Psoas muscle (tissue), 8 donors: ENCODE results near the gene ABCA1. TPM values are rescaled to one million over a fixed set of nuclear protein-coding genes. Genes with fewer than 3 reads are reported as not detected.

Experiments
- ATAC-seq, 4 donors: fragments of 200-7000 bp; cut with Tn5 transposase; one replicate each; pipeline ENCODE4 v1.9.1; 2020; ENCODE audit warnings: moderate library complexity in 3 of 4, mild to moderate bottlenecking in 2 of 4
- DNase-seq, 2 donors: peaks; one replicate each; pipeline ENCODE4 v3.0.0-alpha.2; 2020
- H3K27ac ChIP-seq: fragments of 200-600 bp; one replicate; pipeline ENCODE4 v1.8.0; 2022
- H3K27me3 ChIP-seq, 3 donors: fragments of 200-600 bp in 1 of 3; one replicate each; pipeline versions ENCODE4 v1.6.1 to v1.8.0; 2013 to 2022; ENCODE audit warnings: low read length in 2 of 3, mild to moderate bottlenecking in 2 of 3, moderate library complexity in 1 of 3; ENCODE audit not compliant: insufficient read depth in 3 of 3
- H3K36me3 ChIP-seq, 2 donors: fragments of 200-600 bp in 1 of 2; one replicate each; pipeline versions ENCODE4 v1.6.1 to v1.8.0; 2013 to 2022; ENCODE audit warnings: low read depth in 1 of 2, mild to moderate bottlenecking in 1 of 2, moderate library complexity in 1 of 2; ENCODE audit not compliant: insufficient read depth in 1 of 2
- H3K4me1 ChIP-seq: fragments of 200-600 bp; one replicate; pipeline ENCODE4 v1.8.0; 2022
- H3K4me3 ChIP-seq: fragments of 200-600 bp; one replicate; pipeline ENCODE4 v1.8.0; 2022; ENCODE audit warnings: mild to moderate bottlenecking
- H3K9me3 ChIP-seq: fragments of 200-600 bp; one replicate; pipeline ENCODE4 v1.8.0; 2022
- WGBS, 3 donors: extraction: QIAGEN DNeasy Blood & Tissue Kit; methylation state at CpG; one replicate each; pipeline versions ENCODE4 v1.1.6 to v1.1.7; 2013; 5-methylcytosine and 5-hydroxymethylcytosine counted together
- intact Hi-C, 2 donors: fragments of 100-400 bp; cut with DNase I; formaldehyde crosslinking; loops; one replicate each; pipeline versions ENCODE4 v1.11.0 to v1.14.2; 2022
- polyA plus RNA-seq, 3 donors: library from polyadenylated mRNA; stranded (reverse); fragments of 200-250 nt; gene quantifications; one replicate each; pipeline ENCODE4 v1.2.3, GENCODE V29; 2013
- total RNA-seq, 4 donors: library from RNA; stranded (reverse); fragmentation: NEBNext Ultra II Directional in 2 of 4; extraction: Animal tissue kit (Norgen Biotek cat#: 25700) in 2 of 4; gene quantifications; one replicate each; pipeline versions ENCODE4 v1.2.1 to v1.2.4, GENCODE V29; 2021 to 2023
- TF ChIP-seq, protein P1 (sequence below): fragments of 200-600 bp; IDR thresholded peaks from one replicate; pipeline ENCODE4 v1.8.0; 2022; ENCODE audit warnings: antibody characterized with exemption
- donor health status: healthy with polysubstance abuse.
- donor health status: DM: no; HTN: no; CAD: no; lungs with moderate emphysema.
- donor health status: Bipolar disorder and iron deficiency.
- donor health status: healthy.
- donor health status: DM: yes; HTN: yes; CAD: no.
- donor health status: DM: no; HTN: no; CAD: no.
- donor health status: DM: no; HTN: no; CAD: no.
- donor health status: DM: yes; HTN: yes; CAD: no.

The ABCA1 gene
- total and polyA plus RNA-seq, 7 donors, result 1.9 to 26.1 (median 8.2) TPM

DNA sequence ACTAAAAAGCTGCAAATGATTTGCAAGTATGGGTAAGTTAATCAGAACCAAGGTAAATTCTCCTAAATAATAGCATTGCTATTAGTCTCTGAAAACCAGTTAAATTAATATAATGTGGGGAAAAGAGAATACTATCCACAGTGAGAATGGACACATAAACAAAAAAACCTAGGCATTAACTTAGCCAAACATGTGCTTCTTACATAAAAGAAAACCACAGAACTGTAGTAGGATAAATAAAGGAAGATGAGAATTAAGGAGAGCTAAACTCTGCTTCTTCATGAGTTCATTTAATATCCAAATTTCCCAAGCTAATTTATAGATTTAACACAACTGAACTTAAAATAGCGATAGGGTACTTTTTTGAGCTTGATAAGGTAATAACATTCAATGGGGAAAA is 31.8 kb downstream of the ABCA1 start:
- ATAC-seq, result no peak
- no peak for DNase-seq
- intact Hi-C loops, result no loop called here
- no peaks in the 10 kb centered on the region for H3K27me3 ChIP-seq
- TF ChIP-seq, protein P1, sequence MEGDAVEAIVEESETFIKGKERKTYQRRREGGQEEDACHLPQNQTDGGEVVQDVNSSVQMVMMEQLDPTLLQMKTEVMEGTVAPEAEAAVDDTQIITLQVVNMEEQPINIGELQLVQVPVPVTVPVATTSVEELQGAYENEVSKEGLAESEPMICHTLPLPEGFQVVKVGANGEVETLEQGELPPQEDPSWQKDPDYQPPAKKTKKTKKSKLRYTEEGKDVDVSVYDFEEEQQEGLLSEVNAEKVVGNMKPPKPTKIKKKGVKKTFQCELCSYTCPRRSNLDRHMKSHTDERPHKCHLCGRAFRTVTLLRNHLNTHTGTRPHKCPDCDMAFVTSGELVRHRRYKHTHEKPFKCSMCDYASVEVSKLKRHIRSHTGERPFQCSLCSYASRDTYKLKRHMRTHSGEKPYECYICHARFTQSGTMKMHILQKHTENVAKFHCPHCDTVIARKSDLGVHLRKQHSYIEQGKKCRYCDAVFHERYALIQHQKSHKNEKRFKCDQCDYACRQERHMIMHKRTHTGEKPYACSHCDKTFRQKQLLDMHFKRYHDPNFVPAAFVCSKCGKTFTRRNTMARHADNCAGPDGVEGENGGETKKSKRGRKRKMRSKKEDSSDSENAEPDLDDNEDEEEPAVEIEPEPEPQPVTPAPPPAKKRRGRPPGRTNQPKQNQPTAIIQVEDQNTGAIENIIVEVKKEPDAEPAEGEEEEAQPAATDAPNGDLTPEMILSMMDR, result no peak
- peaks cover 0 to 25% of the 10 kb centered on the region in 2 donors for H3K36me3 ChIP-seq
- 97 to 98% (median 98%) methylated on average over 1 of the region's 1 CpG for WGBS, 3 donors
- no peak overlapping the region for H3K27ac ChIP-seq
- H3K4me1 ChIP-seq, result peaks cover 39% of the 10 kb centered on the region
- H3K9me3 ChIP-seq, result no peaks in the 10 kb centered on the region
- H3K4me3 ChIP-seq, result no peak overlapping the region

DNA sequence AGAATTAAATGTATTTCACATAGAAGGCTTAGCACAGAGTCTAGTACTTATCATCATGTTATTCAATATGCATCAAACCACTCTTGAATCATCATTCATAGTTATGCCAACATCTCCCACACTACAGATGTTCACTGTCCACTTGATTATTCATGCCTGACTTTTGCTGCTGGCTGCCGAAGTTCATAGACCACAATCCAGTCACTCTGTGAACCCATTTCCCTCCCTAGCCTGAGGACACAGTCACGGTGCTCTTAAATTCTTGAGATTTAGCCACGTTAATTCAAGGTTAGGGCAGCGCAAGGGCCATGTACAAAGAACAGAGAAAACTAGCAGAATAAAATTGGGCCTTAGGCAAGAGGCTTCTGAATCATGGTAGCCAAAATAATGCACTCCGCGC is 32.4 kb downstream of the ABCA1 start:
- H3K36me3 ChIP-seq, result peaks cover 0 to 20% of the 10 kb centered on the region in 2 donors
- peaks cover 39% of the 10 kb centered on the region for H3K4me1 ChIP-seq
- ATAC-seq, result peak; percentile 44 to 76 (median 61)
- intact Hi-C loops, result no loop called here
- no peak overlapping the region for H3K4me3 ChIP-seq
- TF ChIP-seq, protein P1, result no peak
- H3K9me3 ChIP-seq, result no peaks in the 10 kb centered on the region
- no peaks in the 10 kb centered on the region for H3K27me3 ChIP-seq
- 61 to 62% (median 62%) methylated on average over 6 of the region's 6 CpGs for WGBS, 3 donors
- no peak for DNase-seq
- H3K27ac ChIP-seq, result no peak overlapping the region

DNA sequence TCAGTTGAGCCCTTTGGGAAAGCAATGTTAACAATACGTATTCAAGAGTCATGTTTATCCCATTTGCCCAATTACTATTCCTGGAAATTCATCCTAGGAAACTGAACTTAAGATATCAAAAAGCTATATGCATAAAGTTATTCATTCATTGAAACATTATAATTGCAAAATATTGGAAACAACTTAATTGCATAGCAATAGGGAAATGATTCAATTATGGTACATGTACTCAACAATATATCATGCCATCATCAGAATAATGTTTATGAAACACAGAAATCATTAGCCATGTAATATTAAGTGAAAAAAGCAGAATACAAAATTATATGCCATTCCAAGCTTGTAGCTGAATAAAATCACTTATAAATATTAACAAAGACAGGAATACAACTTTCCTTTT is 35.3 kb downstream of the ABCA1 start:
- 55 to 71% (median 67%) methylated on average over 1 of the region's 1 CpG for WGBS, 3 donors

DNA sequence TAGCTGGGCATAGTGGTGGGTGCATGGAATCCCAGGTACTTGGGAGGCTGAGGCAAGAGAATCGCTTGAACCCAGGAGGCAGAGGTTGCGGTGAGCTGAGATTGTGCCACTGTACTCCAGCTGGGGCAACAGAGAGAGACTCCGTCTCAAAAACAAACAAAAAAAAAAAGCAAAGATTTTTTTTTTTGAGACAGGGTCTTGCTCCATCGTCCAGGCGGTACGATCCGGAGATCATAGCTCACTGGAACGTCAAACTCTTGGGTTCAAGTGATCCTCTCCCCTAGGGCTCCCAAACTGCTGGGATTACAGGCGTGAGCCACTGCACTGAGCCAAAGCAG is 37.6 kb downstream of the ABCA1 start:
- DNase-seq, result no peak
- 89 to 97% (median 91%) methylated on average over 9 of the region's 9 CpGs for WGBS, 3 donors
- no peak for ATAC-seq
- TF ChIP-seq, protein P1, result no peak
- intact Hi-C loops, result no loop called here
- H3K36me3 ChIP-seq, result peaks cover 8 to 43% of the 10 kb centered on the region in 2 donors
- no peak overlapping the region for H3K4me3 ChIP-seq
- no peak overlapping the region for H3K27ac ChIP-seq
- no peaks in the 10 kb centered on the region for H3K9me3 ChIP-seq
- H3K4me1 ChIP-seq, result peaks cover 44% of the 10 kb centered on the region
- H3K27me3 ChIP-seq, result no peaks in the 10 kb centered on the region

More for the DNA sequence above, 35.3 kb downstream of the ABCA1 start:
- TF ChIP-seq, protein P1, result no peak
- Histone ChIP-seq H3K36me3 (peaks cover 0 to 23% of the 10 kb centered on the region in 2 donors), H3K27me3 (no peaks in the 10 kb centered on the region), H3K9me3 (no peaks in the 10 kb centered on the region), H3K27ac (no peak overlapping the region), H3K4me3 (no peak overlapping the region), H3K4me1 (peaks cover 44% of the 10 kb centered on the region)
- DNase-seq, result no peak
- intact Hi-C loops, result no loop called here
- no peak for ATAC-seq
